Posterior vena cava (tissue), 2 donors: ENCODE data around the gene PAPOLG. TPM values are rescaled to one million over a fixed set of nuclear protein-coding genes. Genes with fewer than 3 reads are reported as not detected.

Experiments
- DNase-seq: peaks from one replicate; pipeline ENCODE4 v3.0.0-alpha.2; 2020; ENCODE audit warnings: low spot score
- intact Hi-C, 2 donors: fragments of 100-400 bp; cut with DNase I; formaldehyde crosslinking; loops; one replicate each; pipeline versions ENCODE4 v1.14.1 to v1.14.2; 2022 to 2023
- long read RNA-seq, 2 donors: library from polyadenylated mRNA; unstranded; transcript quantifications; one replicate each; pipeline ENCODE4 v2.0.0, GENCODE V29; 2020 to 2021
- total RNA-seq, 2 donors: library from RNA; stranded (reverse); fragmentation: NEBNext Ultra II Directional; extraction: Animal tissue kit (Norgen Biotek cat#: 25700); gene quantifications; one replicate each; pipeline ENCODE4 v1.2.1, GENCODE V29; 2021
- donor health status: DM: yes; HTN: yes; CAD: no.
- donor health status: DM: yes; HTN: yes; CAD: no.

Gene PAPOLG
- total RNA-seq, result 1 to 10 TPM; 9.3 to 9.9 TPM
- long read RNA-seq, donor 1, full-length matches to known transcripts, result 2 of 4 reads
- long read RNA-seq, donor 1, partial matches to known transcripts, result 2 of 4 reads
- long read RNA-seq, donor 1, other reads (novel, unspliced or antisense), result 0 of 4 reads
- long read RNA-seq, donor 2, partial matches to known transcripts, result 2 of 2 reads
- long read RNA-seq, donor 2, other reads (novel, unspliced or antisense), result 0 of 2 reads

DNA sequence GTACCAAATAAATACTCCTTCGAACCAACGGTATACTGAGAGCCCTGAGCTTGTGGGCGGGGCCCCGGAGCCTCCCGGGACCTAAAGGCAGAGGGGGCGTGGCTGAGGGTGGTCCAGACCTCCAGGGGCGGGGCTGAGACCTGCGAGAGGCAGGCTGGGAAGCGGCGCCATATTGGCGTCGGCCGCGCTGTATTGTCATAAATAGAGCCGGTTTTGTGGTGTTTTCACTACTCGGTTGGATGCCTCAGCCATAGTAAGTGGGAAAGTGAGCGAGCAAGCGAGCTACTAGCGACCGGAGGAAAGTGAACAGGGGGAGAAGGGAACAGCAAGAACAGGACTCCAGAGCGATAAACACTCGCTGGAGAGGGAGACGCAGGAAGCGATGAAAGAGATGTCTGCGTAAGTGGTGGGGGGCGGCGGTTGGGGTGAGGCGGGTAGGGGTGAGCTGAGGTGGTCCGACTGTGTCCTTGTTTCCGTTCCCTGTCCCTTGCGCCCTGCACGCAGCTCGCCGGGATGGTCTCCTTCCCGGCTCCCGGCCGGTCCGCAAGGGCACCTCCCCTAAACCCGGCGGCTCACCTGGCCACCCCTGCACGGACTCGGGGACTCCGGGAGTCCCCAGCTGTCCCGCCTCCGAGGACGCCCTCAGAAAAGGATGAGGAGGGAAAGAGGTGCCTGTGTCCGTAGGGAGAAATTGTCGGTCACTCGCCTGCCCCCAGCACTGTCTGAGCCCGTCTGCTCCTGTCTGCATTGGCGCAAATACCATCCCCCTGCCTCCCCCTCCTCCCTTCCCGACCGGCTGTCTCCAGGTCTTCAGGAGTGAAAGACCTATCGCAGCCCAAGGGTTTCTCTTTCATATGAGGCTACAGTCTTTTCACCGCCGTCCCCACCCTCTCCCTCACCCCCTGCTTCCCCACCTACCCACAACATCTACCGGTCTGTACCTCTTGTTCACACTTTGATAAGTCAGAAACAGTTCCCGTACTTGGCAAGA is at the start of gene PAPOLG:
Gene PAPOLG, plus strand, starts transcription at position 172 of the 991 bp plus-strand sequence. Its CDS starts 211 bp downstream, at position 383.
- intact Hi-C loops, result no loop called here
- peak; percentile 98 for DNase-seq

DNA sequence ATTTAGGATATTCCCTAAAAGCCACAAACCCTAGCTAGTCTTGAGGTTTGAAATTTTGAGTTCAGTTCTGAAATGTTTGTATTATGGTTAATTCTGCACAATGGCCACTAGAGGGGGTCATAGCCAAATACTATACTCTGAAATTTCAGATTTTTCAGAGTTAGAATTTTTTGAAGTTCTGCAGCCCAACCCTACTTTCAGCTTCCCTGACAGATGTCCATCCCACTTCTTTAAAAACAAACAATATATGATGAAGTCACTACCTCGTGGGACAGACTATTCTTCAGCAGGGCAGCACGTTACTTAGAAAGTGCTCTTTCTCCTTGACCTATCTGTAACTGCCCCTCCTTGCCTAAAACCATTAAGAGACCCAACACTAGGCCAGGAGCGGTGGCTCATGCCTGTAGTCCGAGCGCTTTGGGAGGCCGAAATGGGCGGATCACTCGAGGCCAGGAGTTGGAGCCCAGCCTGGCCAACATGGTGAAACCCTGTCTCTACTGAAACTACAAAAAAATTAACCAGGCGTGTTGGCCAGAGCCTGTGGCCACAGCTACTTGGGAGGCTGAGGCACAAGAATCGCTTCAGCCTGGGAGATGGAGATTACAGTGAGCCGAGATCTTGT is 48.2 kb upstream of the PAPOLG start:
- intact Hi-C loops, result no loop called here

GRCh38 chr2:60708630-60709320 is 47.3 kb upstream of the PAPOLG start:
- intact Hi-C loops, result no loop called here
- DNase-seq, result no peak

More for the DNA sequence above, 48.2 kb upstream of the PAPOLG start:
- DNase-seq, result no peak

- DNase-seq, result no peak
- intact Hi-C loops, result loop anchor here in 1 of 2 donors (10.0 kb wide), 1 partner anchor 284 kb away; no protein-coding TSS in a partner anchor
Measured at GRCh38 chr2:60710707-60711106, 45.4 kb upstream of the PAPOLG start.

- no peak for DNase-seq
- intact Hi-C loops, result loop anchor here in 1 of 2 donors (10.0 kb wide), 1 partner anchor 279 kb away; no protein-coding TSS in a partner anchor
Measured at GRCh38 chr2:60715561-60715960, 40.5 kb upstream of the PAPOLG start.

DNA sequence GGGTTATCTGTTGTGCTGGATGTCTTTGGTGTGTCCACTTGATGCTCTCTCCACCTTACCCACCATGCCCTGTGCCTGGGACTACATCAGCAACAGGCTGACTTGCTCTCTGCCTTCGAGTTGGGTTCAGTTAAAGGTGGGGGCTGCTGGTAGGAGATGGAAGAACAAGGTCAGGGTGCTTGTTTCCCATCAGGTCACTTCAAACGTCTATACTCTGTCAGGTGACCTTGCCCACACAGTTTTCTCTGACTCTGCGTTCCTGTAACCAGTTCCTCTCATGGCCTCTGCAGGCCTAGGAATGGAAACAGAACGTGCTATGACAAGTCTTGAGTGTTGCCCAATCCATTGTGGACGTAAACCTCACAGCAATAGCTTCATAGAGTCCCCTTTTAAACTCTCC is 38.4 kb upstream of the PAPOLG start:
- intact Hi-C loops, result loop anchor here in 1 of 2 donors (10.0 kb wide), 1 partner anchor 277 kb away; no protein-coding TSS in a partner anchor
- no peak for DNase-seq

- DNase-seq, result no peak
- intact Hi-C loops, result loop anchor here in 1 of 2 donors (10.0 kb wide), 1 partner anchor 275 kb away; no protein-coding TSS in a partner anchor
Measured at GRCh38 chr2:60719331-60719730, 36.7 kb upstream of the PAPOLG start.

GRCh38 chr2:60725466-60725865 is 30.6 kb upstream of the PAPOLG start:
- intact Hi-C loops, result no loop called here

DNA sequence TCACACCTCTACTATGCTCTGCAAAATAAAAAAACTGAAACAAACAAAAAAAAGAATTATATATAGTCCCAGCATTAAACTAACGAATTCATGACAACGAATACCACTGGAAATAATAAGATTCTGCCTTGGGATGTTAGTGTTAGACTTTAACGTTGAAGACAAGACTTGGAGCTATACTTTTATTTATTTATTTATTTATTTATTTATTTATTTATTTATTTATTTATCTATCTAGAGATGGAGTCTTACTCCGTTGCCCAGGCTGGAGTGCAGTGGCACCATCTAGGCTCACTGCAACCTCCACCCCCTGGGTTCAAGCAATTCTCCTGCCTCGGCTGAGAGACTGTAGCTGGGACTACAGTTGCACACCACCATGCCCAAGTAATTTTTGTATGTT is 27.2 kb upstream of the PAPOLG start:
- no peak for DNase-seq
- intact Hi-C loops, result no loop called here

More at GRCh38 chr2:60725466-60725865, 30.6 kb upstream of the PAPOLG start:
- DNase-seq, result no peak

DNA sequence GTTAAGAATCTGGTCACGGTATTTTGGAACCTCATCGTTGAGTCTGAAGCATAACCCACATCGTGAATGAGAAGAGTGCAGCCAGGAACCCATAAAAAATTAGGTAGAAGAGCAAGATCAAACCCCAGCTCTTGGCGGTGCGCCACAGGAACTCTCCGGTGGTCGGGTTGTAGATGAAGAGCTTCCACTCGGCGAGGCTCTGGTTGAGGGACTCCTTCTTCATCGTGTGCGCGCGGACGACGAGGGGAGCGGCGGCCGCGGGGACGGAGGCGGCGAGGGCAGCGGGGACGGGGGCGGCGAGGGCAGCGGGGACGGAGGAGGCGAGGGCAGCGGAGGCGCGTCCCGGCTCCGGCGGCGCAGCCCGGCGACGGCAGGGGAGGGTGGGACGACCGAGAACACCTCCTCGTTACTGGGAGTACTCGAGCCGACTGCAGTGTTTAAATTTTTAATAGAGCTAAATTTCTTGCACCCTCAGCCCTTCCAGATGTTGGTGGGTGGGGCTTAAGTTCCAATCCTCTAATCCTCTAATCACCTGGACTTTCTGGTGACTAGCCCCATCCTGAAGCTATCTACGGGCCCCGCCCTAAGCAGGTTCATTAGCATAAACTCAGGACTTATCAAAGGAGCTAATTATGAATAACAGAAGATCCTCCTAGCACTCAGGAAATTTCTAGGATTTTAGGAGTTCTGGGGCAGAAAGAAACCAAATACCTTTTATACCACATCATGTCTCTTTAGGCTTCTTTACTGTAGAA is 20.4 kb upstream of the PAPOLG start:
- no peak for DNase-seq
- intact Hi-C loops, result no loop called here

DNA sequence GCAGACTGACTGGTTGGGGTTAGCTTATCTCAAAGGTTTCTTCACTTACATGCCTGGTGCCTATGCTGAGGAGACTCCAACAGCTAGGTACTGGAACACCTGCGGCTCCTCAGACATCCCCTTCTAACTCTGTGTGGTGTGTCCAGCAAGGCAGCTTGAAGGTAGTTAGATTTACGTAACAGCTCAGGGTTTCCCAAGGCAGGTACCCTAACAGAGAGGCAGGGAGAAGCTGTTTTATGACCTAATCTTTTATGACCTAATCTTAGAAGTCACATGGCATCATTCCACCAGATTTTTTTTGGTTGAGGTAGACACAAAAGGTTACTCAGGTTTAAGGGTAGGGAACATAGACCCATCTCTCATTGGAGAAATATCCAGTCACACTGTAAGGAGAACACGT is 17.4 kb upstream of the PAPOLG start:
- intact Hi-C loops, result no loop called here

GRCh38 chr2:60739156-60739555 is 16.9 kb upstream of the PAPOLG start:
- intact Hi-C loops, result no loop called here
- no peak for DNase-seq

More for the DNA sequence above, 17.4 kb upstream of the PAPOLG start:
- no peak for DNase-seq

- no peak for DNase-seq
- intact Hi-C loops, result no loop called here
Measured at GRCh38 chr2:60741576-60741975, 14.5 kb upstream of the PAPOLG start.

- intact Hi-C loops, result no loop called here
- no peak for DNase-seq
Measured at GRCh38 chr2:60742419-60742818, 13.6 kb upstream of the PAPOLG start.

DNA sequence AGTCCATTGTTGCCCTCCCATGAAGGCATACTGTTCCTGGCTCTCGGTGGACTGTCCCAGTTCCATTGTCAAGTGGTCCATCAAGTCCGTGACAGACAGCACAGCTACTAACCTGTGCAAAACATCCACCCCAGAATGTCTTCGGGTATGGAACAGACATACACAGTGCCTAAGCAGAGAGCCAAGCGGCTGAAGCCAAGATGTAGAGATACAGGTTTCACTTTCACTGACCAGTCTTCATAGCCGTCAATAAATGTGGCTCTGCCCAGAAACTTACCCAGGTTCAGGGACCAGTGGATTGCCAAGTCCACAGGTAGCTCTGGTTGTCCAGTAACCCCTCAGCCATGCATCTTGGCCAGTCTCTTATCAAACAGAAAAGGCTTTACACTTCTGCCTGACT is 10.7 kb upstream of the PAPOLG start:
- no peak for DNase-seq
- intact Hi-C loops, result no loop called here

DNA sequence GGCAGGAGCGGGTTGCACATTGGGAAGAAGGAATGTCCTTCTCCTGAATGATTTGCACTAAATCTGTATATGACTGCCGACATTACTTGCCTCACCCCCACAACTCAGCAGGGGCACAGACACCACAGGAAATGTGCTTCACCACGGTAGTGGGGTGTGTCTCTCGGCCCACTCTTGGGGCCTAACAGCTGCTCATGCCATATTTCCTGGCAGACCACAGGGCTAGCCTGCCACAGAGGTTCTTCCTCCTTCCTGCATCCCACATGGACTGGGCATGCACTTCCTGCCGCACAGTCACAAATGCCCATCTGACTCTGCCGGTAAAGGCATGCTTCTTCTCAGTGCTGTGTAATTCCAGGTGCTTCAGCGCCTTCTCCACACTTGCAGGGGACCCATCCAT is 10.3 kb upstream of the PAPOLG start:
- intact Hi-C loops, result no loop called here
- DNase-seq, result no peak

GRCh38 chr2:60746318-60746717 is 9.8 kb upstream of the PAPOLG start:
- DNase-seq, result no peak
- intact Hi-C loops, result no loop called here

GRCh38 chr2:60759654-60760053 is 3.6 kb downstream of the PAPOLG start:
- intact Hi-C loops, result no loop called here
- no peak for DNase-seq
